ENCODE results near the gene BTBD7. TPM values are rescaled to one million over a fixed set of nuclear protein-coding genes. Genes with fewer than 3 reads are reported as not detected.

The BTBD7 gene
- total and polyA plus RNA-seq, 2 donors (not counting 1 experiment from before 2014, with no cell fraction given) = 8.1 to 48.6 TPM

GRCh38 chr14:93246534-93246933 is 86.3 kb downstream of the BTBD7 start:
- Histone ChIP-seq H3K9me3 (ENCODE audit: control extremely low read depth in 1 of 3, control insufficient read depth in 2 of 3, insufficient read depth in 1 of 3, low read length in 2 of 3) (no peaks in the 10 kb centered on the region), H3K4me3 (ENCODE audit: control extremely low read depth in 1 of 5, extremely low read depth in 1 of 5, insufficient read depth in 1 of 5, low read depth in 2 of 5, low read length in 4 of 5) (no peak overlapping the region), H3K27me3 (replicated peaks in 1 of 4; ENCODE audit: control extremely low read depth in 1 of 4, control insufficient read depth in 3 of 4, insufficient read depth in 4 of 4, low read length in 3 of 4) (no peaks in the 10 kb centered on the region), H2AFZ (ENCODE audit: insufficient read depth, low read depth, low read length, poor library complexity, severe bottlenecking) (no peak overlapping the region), H4K20me1 (ENCODE audit: control insufficient read depth, insufficient read depth, low read length, poor library complexity, severe bottlenecking) (no peaks in the 10 kb centered on the region), H3K4me2 (replicated peaks; ENCODE audit: low read depth, low read length, poor library complexity, severe bottlenecking) (no peak overlapping the region), H3K9ac (ENCODE audit: low read length) (no peak overlapping the region), H3K27ac (ENCODE audit: low read length in 2 of 2) (no peak overlapping the region), H3K4me1 (ENCODE audit: control insufficient read depth in 2 of 2, insufficient read depth in 2 of 2, low read length in 2 of 2) (peaks cover 0 to 5% of the 10 kb centered on the region in 2 donors), H3K36me3 (replicated peaks in 1 of 2; ENCODE audit: control extremely low read depth in 1 of 2, control insufficient read depth in 1 of 2, extremely low read depth in 1 of 2, insufficient read depth in 2 of 2, low read length in 1 of 2) (peaks cover 22 to 75% of the 10 kb centered on the region in 2 experiments), H3K79me2 (ENCODE audit: control insufficient read depth, insufficient read depth, low read length) (no peaks in the 10 kb centered on the region)
- Mint-ChIP-seq H3K9me3 (ENCODE audit: insufficient read depth) (no peaks in the 10 kb centered on the region), H3K27ac (no peak overlapping the region), H3K4me3 (no peak overlapping the region), H3K4me1 (peaks cover 3% of the 10 kb centered on the region), H3K27me3 (no peaks in the 10 kb centered on the region)
- POLR2A ChIA-PET = interaction anchor here (0.6 kb wide), 1 partner anchor 9 kb away, joined by 9 read pairs; no protein-coding TSS in a partner anchor
- CTCF ChIA-PET = no interaction called here
- intact Hi-C loops (cut with micrococcal nuclease) = loop anchor here (10.0 kb wide), 1 partner anchor 68 kb away; no protein-coding TSS in a partner anchor
- TF ChIP-seq EZH2 (IDR thresholded peaks at IDR 0.05; ENCODE audit: borderline replicate concordance, insufficient read depth, low read depth, low read length, poor library complexity, severe bottlenecking) (no peak), CTCF (IDR thresholded peaks at IDR 0.05) (no peak)
- ATAC-seq (ENCODE audit: low read depth) (no peak), DNase-seq (no peak)

GRCh38 chr14:93245764-93246420 is 86.9 kb downstream of the BTBD7 start:
- H3K9me3 Mint-ChIP-seq (ENCODE audit: insufficient read depth) = no peaks in the 10 kb centered on the region
- intact Hi-C loops (cut with micrococcal nuclease) = loop anchor here (10.0 kb wide), 1 partner anchor 69 kb away; no protein-coding TSS in a partner anchor
- DNase-seq (no peak), ATAC-seq (ENCODE audit: low read depth) (no peak)
- CTCF ChIA-PET = interaction anchor here (0.7 kb wide), 1 partner anchor 719 kb away, joined by 3 read pairs; no protein-coding TSS in a partner anchor
- Histone ChIP-seq H3K36me3 (replicated peaks in 1 of 2; ENCODE audit: control extremely low read depth in 1 of 2, control insufficient read depth in 1 of 2, extremely low read depth in 1 of 2, insufficient read depth in 2 of 2, low read length in 1 of 2) (peaks cover 22 to 77% of the 10 kb centered on the region in 2 experiments), H3K9ac (ENCODE audit: low read length) (no peak overlapping the region), H3K4me1 (ENCODE audit: control insufficient read depth in 2 of 2, insufficient read depth in 2 of 2, low read length in 2 of 2) (peaks cover 0 to 5% of the 10 kb centered on the region in 2 donors), H3K9me3 (ENCODE audit: control extremely low read depth in 1 of 3, control insufficient read depth in 2 of 3, insufficient read depth in 1 of 3, low read length in 2 of 3) (no peaks in the 10 kb centered on the region), H4K20me1 (ENCODE audit: control insufficient read depth, insufficient read depth, low read length, poor library complexity, severe bottlenecking) (no peaks in the 10 kb centered on the region), H2AFZ (ENCODE audit: insufficient read depth, low read depth, low read length, poor library complexity, severe bottlenecking) (no peak overlapping the region), H3K27ac (ENCODE audit: low read length in 2 of 2) (no peak overlapping the region), H3K27me3 (replicated peaks in 1 of 4; ENCODE audit: control extremely low read depth in 1 of 4, control insufficient read depth in 3 of 4, insufficient read depth in 4 of 4, low read length in 3 of 4) (no peaks in the 10 kb centered on the region), H3K4me3 (ENCODE audit: control extremely low read depth in 1 of 5, extremely low read depth in 1 of 5, insufficient read depth in 1 of 5, low read depth in 2 of 5, low read length in 4 of 5) (no peak overlapping the region), H3K4me2 (replicated peaks; ENCODE audit: low read depth, low read length, poor library complexity, severe bottlenecking) (no peak overlapping the region), H3K79me2 (ENCODE audit: control insufficient read depth, insufficient read depth, low read length) (no peaks in the 10 kb centered on the region)
- POLR2A ChIA-PET = interaction anchor here (0.6 kb wide), 1 partner anchor 9 kb away, joined by 9 read pairs; no protein-coding TSS in a partner anchor
- H3K4me1 Mint-ChIP-seq = peaks cover 3% of the 10 kb centered on the region
- no peaks in the 10 kb centered on the region for H3K27me3 Mint-ChIP-seq
- H3K4me3 Mint-ChIP-seq = no peak overlapping the region
- H3K27ac Mint-ChIP-seq = no peak overlapping the region
- 97% methylated on average over 9 of the region's 10 CpGs for WGBS (ENCODE audit: insufficient coverage)
- TF ChIP-seq CTCF (IDR thresholded peaks at IDR 0.05) (no peak), EZH2 (IDR thresholded peaks at IDR 0.05; ENCODE audit: borderline replicate concordance, insufficient read depth, low read depth, low read length, poor library complexity, severe bottlenecking) (no peak)
